NB4 (cell line): ENCODE results near the gene SHOX.

ENCODE experiments used
- DNase-seq: peaks from one replicate; pipeline ENCODE4 v3.0.0; 2010; ENCODE audit warnings: low read depth
- H3K4me3 ChIP-seq: one replicate; pipeline ENCODE4 v1.5.1; 2011; ENCODE audit warnings: mild to moderate bottlenecking, low read depth, low read length, moderate library complexity
- CTCF ChIP-seq: IDR thresholded peaks from one replicate; pipeline ENCODE4 v1.5.1; 2012; ENCODE audit warnings: low read depth, low read length
- MAX ChIP-seq: IDR thresholded peaks from 2 replicates; pipeline ENCODE4 v1.6.1; 2011; ENCODE audit warnings: low read depth, low read length
- MYC ChIP-seq: IDR thresholded peaks from 2 replicates; pipeline ENCODE4 v1.6.1; 2011; ENCODE audit warnings: low read depth, low read length
- POLR2A ChIP-seq: IDR thresholded peaks from 2 replicates; pipeline ENCODE4 v1.6.1; 2011; ENCODE audit warnings: mild to moderate bottlenecking; ENCODE audit not compliant: insufficient read length; ENCODE audit errors: extremely low read depth

The SHOX gene

GRCh38 chrX:642436-643240, 12.0 kb downstream of the SHOX start:
- H3K4me3 ChIP-seq, result no peak overlapping the region
- TF ChIP-seq MYC (no peak), MAX (no peak), POLR2A (no peak), CTCF (no peak)
- no peak for DNase-seq

GRCh38 chrX:643241-643595, 12.6 kb downstream of the SHOX start:
- no peak overlapping the region for H3K4me3 ChIP-seq
- no peak for DNase-seq
- no peak for TF ChIP-seq CTCF
- no peak for TF ChIP-seq POLR2A
- no peak for TF ChIP-seq MYC
- no peak for TF ChIP-seq MAX

DNA sequence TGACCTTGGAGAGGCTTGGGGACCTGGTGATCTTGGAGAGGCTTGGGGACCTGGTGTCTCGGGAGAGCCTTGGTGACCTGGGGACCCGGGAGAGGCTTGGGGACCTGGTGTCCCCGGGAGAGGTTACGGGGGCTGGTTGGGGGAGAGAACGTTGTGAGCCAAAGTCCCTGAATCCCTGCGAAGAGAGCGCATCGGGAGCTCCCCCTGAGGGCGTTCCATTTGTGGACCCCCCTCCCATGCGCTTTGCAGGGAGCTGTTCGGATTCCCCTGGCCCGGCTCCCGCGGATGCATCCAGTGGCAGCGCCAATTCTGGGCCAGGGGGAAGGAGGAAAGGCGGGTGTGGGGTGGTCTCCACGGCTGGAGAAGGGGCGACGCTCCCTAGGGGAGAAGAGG, 13.3 kb downstream of the SHOX start:
- H3K4me3 ChIP-seq, result no peak overlapping the region
- TF ChIP-seq MAX (no peak), CTCF (no peak)
- no peak for DNase-seq

DNA sequence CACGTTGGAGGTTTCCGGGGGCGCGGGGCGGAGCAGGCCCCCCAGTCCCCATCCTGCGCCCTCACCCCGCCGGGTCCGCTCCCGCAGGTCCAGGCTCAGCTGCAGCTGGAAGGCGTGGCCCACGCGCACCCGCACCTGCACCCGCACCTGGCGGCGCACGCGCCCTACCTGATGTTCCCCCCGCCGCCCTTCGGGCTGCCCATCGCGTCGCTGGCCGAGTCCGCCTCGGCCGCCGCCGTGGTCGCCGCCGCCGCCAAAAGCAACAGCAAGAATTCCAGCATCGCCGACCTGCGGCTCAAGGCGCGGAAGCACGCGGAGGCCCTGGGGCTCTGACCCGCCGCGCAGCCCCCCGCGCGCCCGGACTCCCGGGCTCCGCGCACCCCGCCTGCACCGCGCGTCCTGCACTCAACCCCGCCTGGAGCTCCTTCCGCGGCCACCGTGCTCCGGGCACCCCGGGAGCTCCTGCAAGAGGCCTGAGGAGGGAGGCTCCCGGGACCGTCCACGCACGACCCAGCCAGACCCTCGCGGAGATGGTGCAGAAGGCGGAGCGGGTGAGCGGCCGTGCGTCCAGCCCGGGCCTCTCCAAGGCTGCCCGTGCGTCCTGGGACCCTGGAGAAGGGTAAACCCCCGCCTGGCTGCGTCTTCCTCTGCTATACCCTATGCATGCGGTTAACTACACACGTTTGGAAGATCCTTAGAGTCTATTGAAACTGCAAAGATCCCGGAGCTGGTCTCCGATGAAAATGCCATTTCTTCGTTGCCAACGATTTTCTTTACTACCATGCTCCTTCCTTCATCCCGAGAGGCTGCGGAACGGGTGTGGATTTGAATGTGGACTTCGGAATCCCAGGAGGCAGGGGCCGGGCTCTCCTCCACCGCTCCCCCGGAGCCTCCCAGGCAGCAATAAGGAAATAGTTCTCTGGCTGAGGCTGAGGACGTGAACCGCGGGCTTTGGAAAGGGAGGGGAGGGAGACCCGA, 14.0 kb downstream of the SHOX start:
- no peak overlapping the region for H3K4me3 ChIP-seq
- TF ChIP-seq CTCF (no peak), MYC (no peak), MAX (no peak), POLR2A (no peak)
- DNase-seq, result no peak

DNA sequence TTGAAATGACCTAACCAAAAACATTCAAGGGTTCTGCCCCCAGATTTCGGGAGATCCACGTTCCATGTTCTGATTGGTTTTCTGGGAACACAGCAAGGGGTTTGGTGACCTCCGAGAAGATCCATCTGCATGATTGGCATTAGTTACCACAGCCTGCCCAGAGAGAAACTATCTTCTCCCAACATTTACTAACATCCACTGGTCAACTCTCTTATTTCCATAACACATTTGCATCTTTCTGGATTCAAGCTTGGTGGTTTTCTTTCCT, 15.6 kb downstream of the SHOX start:
- no peak overlapping the region for H3K4me3 ChIP-seq
- no peak for DNase-seq
- no peak for TF ChIP-seq CTCF
- TF ChIP-seq POLR2A, result no peak
- TF ChIP-seq MYC, result no peak
- no peak for TF ChIP-seq MAX
